Keratinocyte (primary cell): ENCODE data around the gene DNAJC27.

Experiments used
- CTCF ChIP-seq, 3 experiments: IDR thresholded peaks in 1 of 3; conservative IDR thresholded peaks in 1 of 3; optimal IDR thresholded peaks in 1 of 3; 2 replicates in 2 of 3; 3 replicates in 1 of 3; pipeline versions ENCODE3 to v1.5.1; 2011; ENCODE audit warnings: low read length in 3 of 3, mild to moderate bottlenecking in 3 of 3, moderate library complexity in 2 of 3, control low read depth in 1 of 3, inconsistent platforms in 1 of 3; ENCODE audit not compliant: insufficient read depth in 2 of 3; ENCODE audit errors: extremely low read depth in 1 of 3
- EZH2 ChIP-seq: IDR thresholded peaks from one replicate; pipeline ENCODE4 v1.6.1; 2012; ENCODE audit warnings: inconsistent platforms, mild to moderate bottlenecking, low read length, moderate library complexity

- TF ChIP-seq CTCF (optimal IDR thresholded peaks at IDR 0.05 in 1 of 3, IDR thresholded peaks at IDR 0.05 in 1 of 3, conservative IDR thresholded peaks at IDR 0.05 in 1 of 3; ENCODE audit: extremely low read depth in 1 of 3, insufficient read depth in 2 of 3, low read length in 3 of 3) (no peak), EZH2 (no peak)
Measured at GRCh38 chr2:24909555-24910177, 62.1 kb downstream of the DNAJC27 start.
